Measurements from ENCODE around the gene EIF2D.
"Not testable (repeated sequence)": the region's sequence is repeated elsewhere in the genome, so short reads cannot be mapped to it uniquely, and the experiment has no call there.

Gene EIF2D

DNA sequence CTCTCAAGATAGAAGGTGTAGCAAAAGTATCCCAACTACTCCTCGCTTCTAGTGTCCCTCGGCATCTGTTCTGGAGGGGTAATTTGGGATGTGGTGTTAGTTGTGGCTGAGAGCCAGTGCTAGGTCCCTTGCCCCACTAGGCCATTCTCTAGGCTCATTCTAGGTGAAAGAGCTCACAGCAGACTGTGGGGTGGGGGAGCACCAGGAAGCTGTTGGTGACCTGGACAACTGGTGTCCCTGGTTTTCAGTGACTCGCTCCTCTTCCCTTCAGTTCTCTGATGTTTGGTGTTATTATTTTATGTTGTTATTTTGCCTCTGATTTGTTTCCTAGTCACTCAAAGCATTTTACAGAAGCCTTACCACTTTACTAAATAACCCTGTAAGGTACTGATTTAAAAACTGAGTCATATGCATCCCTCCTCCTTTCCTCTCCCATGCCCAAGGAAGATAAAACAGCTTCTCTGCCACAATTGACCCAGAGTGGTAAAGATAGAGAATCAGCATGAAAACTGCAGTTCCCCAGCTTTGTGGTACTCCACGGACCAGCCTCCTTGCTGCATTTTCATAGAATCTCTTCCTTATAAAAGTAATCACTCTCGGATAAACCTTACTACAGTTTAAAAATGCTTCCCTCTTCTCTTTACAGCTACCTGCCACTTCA, 37.1 kb upstream of the EIF2D start:
- Mint-ChIP-seq H3K4me1 (no peaks in the 10 kb centered on the region), H3K9me3 (no peaks in the 10 kb centered on the region), H3K27ac (no peak overlapping the region), H3K4me3 (no peak overlapping the region), H3K27me3 (no peaks in the 10 kb centered on the region), H3K36me3 (no peaks in the 10 kb centered on the region)
- ATAC-seq (ENCODE audit: low read depth): no peak
- DNase-seq (ENCODE audit: low spot score in 2 of 2): no peak

DNA sequence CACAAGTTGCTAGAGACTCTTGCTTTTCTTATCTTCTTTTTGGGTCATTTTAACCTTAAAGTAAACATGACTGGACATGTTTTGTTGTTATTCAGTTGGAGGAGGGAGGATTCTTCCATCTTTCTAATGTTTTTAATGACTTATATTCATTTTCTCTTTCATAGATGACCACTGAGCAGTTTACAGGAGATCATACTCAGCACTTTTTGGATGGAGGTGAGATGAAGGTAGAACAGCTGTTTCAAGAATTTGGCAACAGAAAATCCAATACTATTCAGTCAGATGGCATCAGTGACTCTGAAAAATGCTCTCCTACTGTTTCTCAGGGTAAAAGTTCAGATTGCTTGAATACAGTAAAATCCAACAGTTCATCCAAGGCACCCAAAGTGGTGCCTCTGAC, 35.0 kb upstream of the EIF2D start:
- H3K27me3 Mint-ChIP-seq: peaks cover 4% of the 10 kb centered on the region
- H3K27ac Mint-ChIP-seq: no peak overlapping the region
- DNase-seq (ENCODE audit: low spot score in 2 of 2) (no peak), ATAC-seq (ENCODE audit: low read depth) (no peak)
- no peak overlapping the region for H3K4me3 Mint-ChIP-seq
- no peaks in the 10 kb centered on the region for H3K36me3 Mint-ChIP-seq
- H3K4me1 Mint-ChIP-seq: no peaks in the 10 kb centered on the region
- H3K9me3 Mint-ChIP-seq: no peaks in the 10 kb centered on the region

DNA sequence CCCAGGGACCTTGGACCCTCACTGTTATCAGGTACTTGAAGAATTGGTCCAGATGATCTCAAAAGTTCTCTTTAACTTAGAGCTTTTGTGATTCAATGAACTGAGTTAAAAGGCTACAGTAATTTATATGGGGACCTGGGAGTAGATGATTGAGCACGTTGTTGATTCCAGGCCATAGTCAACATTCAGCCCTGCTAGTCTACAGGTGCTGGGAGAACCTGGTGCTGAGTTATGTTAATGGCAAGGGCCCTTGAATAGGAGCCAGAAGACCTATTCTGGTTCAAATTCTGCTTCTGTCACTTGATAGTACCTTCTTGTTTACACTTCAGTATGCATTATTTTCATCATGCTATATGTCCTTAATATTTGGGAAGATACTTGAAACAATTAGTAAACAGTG, 34.2 kb upstream of the EIF2D start:
- DNase-seq (ENCODE audit: low spot score in 2 of 2) (no peak), ATAC-seq (ENCODE audit: low read depth) (no peak)
- H3K27ac Mint-ChIP-seq: no peak overlapping the region
- H3K36me3 Mint-ChIP-seq: no peaks in the 10 kb centered on the region
- H3K4me1 Mint-ChIP-seq: no peaks in the 10 kb centered on the region
- H3K9me3 Mint-ChIP-seq: no peaks in the 10 kb centered on the region
- H3K27me3 Mint-ChIP-seq: peaks cover 4% of the 10 kb centered on the region
- H3K4me3 Mint-ChIP-seq: no peak overlapping the region

DNA sequence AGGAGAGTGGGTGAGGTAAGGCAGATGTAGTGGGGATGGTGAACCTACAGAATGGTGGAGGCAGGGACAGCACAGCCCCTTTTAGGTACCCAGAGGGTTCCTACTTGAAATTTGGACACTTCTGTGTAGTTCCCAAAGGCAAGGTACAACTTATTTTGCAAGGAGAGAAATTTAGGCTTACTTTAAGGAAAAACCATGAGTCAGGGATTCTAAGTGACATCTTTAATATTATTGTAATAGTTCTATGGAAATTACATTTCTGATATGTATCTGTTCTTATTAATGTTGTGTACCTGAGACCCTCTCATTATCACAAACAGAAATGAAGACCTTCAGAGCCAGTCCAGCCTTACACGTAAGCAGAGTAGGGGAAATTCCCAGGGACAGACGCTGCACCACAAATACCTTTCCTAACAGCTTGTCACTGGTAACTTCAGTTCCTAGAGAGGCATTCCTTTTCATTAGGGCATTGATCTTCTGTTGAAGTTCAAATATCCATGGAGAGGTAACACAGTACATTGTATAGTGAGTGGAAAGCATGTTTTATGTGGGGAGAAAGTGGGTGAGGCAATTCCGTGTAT, 30.9 kb upstream of the EIF2D start:
- Mint-ChIP-seq H3K36me3 (no peaks in the 10 kb centered on the region), H3K27me3 (peaks cover 4% of the 10 kb centered on the region), H3K4me1 (no peaks in the 10 kb centered on the region), H3K9me3 (no peaks in the 10 kb centered on the region), H3K27ac (no peak overlapping the region), H3K4me3 (no peak overlapping the region)
- no peak for ATAC-seq (ENCODE audit: low read depth)
- DNase-seq (ENCODE audit: low spot score in 2 of 2): no peak

DNA sequence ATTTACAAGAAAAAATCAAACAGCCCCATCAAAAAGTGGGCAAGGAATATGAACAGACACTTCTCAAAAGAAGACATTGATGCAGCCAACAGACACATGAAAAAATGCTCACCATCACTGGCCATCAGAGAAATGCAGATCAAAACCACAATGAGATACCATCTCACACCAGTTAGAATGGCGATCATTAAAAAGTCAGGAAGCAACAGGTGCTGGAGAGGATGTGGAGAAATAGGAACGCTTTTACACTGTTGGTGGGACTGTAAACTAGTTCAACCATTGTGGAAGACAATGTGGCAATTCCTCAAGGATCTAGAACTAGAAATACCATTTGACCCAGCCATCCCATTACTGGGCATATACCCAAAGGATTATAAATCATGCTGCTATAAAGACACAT, 29.8 kb upstream of the EIF2D start:
- not testable (repeated sequence) for ATAC-seq (ENCODE audit: low read depth); H3K36me3 Mint-ChIP-seq; H3K27me3 Mint-ChIP-seq; H3K27ac Mint-ChIP-seq; DNase-seq (ENCODE audit: low spot score in 2 of 2); H3K4me1 Mint-ChIP-seq; H3K4me3 Mint-ChIP-seq; H3K9me3 Mint-ChIP-seq

DNA sequence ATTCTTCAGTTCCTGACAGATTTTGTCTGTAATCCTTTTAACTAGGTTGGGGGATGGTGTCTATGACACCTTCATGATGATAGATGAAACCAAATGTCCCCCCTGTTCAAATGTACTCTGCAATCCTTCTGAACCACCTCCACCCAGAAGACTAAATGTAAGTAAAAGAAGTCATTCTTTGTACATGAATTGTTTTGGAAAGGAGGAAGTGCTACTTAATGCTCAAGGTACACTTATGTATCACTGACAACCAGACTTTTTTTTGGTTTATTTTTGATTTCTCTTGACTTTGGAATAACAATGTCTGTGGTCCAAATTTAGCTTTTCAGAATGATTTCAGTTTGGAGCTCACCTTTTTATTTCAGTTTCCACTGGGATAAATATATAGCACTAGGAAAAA, 25.3 kb upstream of the EIF2D start:
- no peak overlapping the region for H3K27ac Mint-ChIP-seq
- no peak overlapping the region for H3K4me3 Mint-ChIP-seq
- no peak for ATAC-seq (ENCODE audit: low read depth)
- no peaks in the 10 kb centered on the region for H3K9me3 Mint-ChIP-seq
- no peaks in the 10 kb centered on the region for H3K36me3 Mint-ChIP-seq
- peaks cover 2% of the 10 kb centered on the region for H3K27me3 Mint-ChIP-seq
- no peak for DNase-seq (ENCODE audit: low spot score in 2 of 2)
- peaks cover 6% of the 10 kb centered on the region for H3K4me1 Mint-ChIP-seq

DNA sequence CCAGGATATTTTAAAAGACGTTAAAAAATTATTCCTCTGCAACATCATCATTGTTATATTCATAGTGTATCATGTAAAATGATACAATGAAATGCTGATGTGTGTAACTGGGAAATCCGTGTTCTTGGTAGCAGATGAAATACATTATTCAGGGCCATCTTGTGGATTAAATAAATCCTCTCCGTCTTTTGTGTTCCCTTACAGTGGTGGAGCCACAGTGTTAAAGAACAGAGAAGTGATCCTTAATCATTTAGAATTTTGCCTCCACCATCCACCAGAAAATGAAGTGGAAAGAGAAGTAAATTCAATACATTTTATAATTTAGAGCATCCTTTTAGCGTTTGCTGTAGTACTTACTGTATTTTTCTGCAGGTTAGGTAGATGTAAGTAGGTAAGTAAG, 24.4 kb upstream of the EIF2D start:
- peaks cover 6% of the 10 kb centered on the region for H3K4me1 Mint-ChIP-seq
- no peak overlapping the region for H3K4me3 Mint-ChIP-seq
- H3K36me3 Mint-ChIP-seq: no peaks in the 10 kb centered on the region
- no peak for ATAC-seq (ENCODE audit: low read depth)
- H3K9me3 Mint-ChIP-seq: no peaks in the 10 kb centered on the region
- H3K27ac Mint-ChIP-seq: no peak overlapping the region
- no peak for DNase-seq (ENCODE audit: low spot score in 2 of 2)
- no peaks in the 10 kb centered on the region for H3K27me3 Mint-ChIP-seq

DNA sequence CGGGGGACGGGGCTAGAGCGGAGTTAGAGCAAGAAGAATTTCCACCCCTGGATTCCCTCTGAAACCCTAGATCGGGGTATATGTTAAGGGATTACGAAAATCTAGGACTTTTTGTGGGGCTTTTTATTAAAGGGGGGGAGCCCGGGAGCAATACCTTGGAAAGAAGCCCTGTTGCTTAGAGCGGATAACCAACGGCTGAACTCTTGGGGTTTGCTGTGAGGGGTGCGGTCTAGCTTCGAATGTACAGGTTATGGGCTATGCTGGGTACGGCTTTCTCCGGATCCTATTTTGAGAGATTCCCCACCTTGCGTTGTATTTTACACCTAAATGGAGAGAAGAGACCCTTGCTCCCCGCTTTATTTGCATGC, 23.7 kb upstream of the EIF2D start:
- Mint-ChIP-seq H3K27me3 (no peaks in the 10 kb centered on the region), H3K4me1 (peaks cover 6% of the 10 kb centered on the region), H3K36me3 (no peaks in the 10 kb centered on the region)

DNA sequence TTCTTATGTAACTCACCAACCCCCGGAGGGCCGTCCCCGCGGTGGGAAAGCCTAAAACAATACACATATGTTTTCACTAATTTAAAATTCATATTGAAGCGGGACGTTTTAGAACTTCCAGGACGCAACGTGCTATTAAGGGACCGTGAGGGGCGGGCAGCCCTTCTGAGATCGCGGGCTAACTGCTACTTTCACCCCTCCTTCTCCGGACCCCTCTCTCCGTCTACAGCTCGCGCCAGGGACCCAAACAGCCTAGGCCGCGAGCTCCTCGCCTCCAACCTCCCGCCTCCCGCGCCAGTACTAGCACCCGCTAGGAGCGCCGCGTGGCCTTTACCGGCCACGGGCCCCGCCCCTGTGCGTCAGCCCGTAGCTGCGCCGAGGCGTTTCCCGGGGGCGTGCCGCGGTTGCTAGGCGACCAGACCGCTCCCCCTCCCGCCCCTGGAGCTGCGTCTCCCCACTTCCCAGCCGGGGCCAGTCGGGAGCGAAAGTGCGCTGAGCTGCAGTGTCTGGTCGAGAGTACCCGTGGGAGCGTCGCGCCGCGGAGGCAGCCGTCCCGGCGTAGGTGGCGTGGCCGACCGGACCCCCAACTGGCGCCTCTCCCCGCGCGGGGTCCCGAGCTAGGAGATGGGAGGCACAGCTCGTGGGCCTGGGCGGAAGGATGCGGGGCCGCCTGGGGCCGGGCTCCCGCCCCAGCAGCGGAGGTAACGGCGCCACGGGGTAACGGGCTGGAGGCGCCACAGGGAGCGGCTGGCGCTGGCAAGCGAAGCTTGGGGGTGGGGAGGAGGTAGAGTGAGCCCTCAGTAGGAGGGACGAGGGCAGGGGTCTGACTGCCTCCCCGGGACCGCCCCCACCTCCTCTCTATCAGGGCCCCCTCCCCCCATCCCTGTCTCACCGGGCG, 23.1 kb upstream of the EIF2D start, which contains the start of gene DYRK3:
Gene DYRK3 (plus strand): TSS at position 457 of the 898 bp plus-strand sequence. CDS start 168 bp downstream, at position 625.
- Mint-ChIP-seq H3K27me3 (no peaks in the 10 kb centered on the region), H3K9me3 (no peaks in the 10 kb centered on the region), H3K4me3 (peak within 1 kb of the TSS; percentile 86), H3K4me1 (peaks cover 6% of the 10 kb centered on the region), H3K27ac (peak within 1 kb of the TSS; percentile 89), H3K36me3 (no peaks in the 10 kb centered on the region)
- DNase-seq (ENCODE audit: low spot score in 2 of 2) (peak; percentile 74 to 77), ATAC-seq (ENCODE audit: low read depth) (peak; percentile 92)

More for the DNA sequence above, 23.7 kb upstream of the EIF2D start:
- DNase-seq (ENCODE audit: low spot score in 2 of 2) (no peak), ATAC-seq (ENCODE audit: low read depth) (no peak)
- Mint-ChIP-seq H3K9me3 (no peaks in the 10 kb centered on the region), H3K4me3 (peak overlapping the region; percentile 34), H3K27ac (peak overlapping the region; percentile 89)

DNA sequence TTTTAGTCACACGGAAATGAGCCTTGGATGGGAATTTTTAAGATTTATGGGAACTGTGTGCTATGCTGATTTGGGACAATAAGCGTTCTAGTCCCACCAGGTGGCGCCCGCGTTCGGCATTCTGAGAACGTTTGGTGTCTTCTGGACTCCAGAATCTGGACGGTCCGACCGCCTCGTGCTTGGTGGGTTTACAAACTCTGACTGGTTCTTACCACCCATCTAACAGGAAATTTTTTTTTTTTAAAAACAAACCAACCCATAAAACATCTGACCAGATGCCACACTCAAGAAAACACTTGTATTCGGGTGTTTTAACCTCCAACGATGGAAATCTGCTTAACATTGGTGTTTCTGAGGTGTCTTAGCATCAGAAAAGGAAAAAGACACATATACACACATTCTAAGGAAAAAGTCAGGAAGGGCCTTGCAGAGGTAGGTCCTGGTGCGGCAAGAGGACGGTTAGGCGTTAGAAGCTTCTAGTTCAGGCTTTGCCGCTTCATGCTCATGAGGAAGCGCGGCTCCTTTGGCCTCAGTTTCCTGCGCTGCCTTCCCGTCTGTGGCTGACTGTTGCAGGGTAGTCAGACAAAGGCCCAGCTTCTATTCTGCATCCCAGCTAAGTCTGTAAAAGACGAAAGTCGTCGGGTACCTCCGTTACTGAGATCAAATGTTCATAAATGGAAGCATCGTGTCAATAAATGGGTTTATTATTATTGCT, 22.3 kb upstream of the EIF2D start:
- peak; percentile 65 to 70 for DNase-seq (ENCODE audit: low spot score in 2 of 2)
- peak overlapping the region; percentile 86 for H3K4me3 Mint-ChIP-seq
- ATAC-seq (ENCODE audit: low read depth): no peak
- no peaks in the 10 kb centered on the region for H3K27me3 Mint-ChIP-seq
- H3K27ac Mint-ChIP-seq: peak overlapping the region; percentile 89
- H3K36me3 Mint-ChIP-seq: no peaks in the 10 kb centered on the region
- H3K9me3 Mint-ChIP-seq: no peaks in the 10 kb centered on the region
- H3K4me1 Mint-ChIP-seq: peaks cover 6% of the 10 kb centered on the region

DNA sequence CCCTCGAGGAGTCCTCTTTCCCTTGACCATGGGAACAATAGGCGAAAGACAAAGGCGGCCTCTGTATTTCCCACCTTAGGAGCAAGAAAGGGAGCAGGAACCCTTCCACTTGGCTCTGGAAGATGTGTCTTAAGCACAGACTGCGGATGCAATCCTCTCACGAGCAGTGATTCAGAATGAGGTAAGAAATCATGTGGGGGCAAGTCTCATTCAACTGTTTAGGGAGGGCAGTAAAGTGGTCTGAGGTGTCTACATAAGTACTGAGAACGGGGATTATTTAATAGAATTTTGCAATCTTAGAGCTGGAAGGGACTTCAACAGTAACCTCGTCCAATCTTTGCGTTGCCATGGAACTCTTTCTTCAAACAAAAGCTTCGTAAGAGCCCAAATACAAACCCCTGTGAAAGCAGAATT, 21.4 kb upstream of the EIF2D start:
- Mint-ChIP-seq H3K9me3 (no peaks in the 10 kb centered on the region), H3K36me3 (no peaks in the 10 kb centered on the region), H3K4me1 (peaks cover 6% of the 10 kb centered on the region), H3K27ac (no peak overlapping the region), H3K27me3 (no peaks in the 10 kb centered on the region), H3K4me3 (no peak overlapping the region)
- DNase-seq (ENCODE audit: low spot score in 2 of 2) (no peak), ATAC-seq (ENCODE audit: low read depth) (no peak)

DNA sequence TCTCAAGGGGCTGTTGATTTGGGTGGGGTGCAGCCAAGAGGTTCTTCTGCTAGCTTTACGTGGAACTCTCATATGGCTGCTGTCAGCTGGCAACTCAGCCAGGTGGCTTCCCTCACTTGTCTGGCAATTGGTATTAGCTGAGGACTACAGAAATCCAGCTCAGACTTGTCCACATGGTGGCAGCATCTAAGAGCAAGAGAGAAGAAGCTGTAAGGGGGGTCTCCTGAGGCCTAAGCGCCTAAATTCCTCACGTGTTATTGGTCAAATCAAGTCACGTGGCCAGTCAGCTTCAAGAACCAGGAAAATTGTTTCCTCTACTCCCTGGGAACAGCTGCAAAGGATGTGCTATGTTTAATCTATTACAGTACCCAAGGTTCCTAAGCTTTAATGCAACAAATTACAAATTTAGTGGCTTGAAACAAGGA, 18.8 kb upstream of the EIF2D start:
- Mint-ChIP-seq H3K4me3 (no peak overlapping the region), H3K27me3 (peaks cover 4% of the 10 kb centered on the region)

DNA sequence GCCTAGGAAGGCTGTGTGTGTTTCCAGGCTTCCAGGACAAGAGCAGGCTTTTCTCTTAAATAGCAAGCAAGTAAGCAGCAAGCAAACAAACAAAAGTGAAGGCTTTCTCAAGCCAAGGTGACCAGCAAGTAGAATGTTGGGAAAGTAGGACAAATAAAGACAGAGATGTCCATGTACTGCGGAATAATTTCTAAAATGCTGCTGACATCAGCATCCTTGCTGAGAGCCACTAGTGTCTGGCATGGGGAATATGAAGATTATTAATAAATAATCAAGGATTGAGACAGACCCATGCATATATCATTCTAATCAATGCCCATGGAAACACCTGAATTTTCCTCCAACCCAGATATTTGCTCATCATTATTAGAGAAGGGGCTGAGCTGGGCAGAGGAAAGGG, 16.7 kb upstream of the EIF2D start:
- Mint-ChIP-seq H3K4me3 (no peak overlapping the region), H3K36me3 (peaks cover 2% of the 10 kb centered on the region), H3K4me1 (no peaks in the 10 kb centered on the region), H3K9me3 (no peaks in the 10 kb centered on the region), H3K27ac (no peak overlapping the region), H3K27me3 (peaks cover 7% of the 10 kb centered on the region)
- no peak for DNase-seq (ENCODE audit: low spot score in 2 of 2)
- no peak for ATAC-seq (ENCODE audit: low read depth)

More for the DNA sequence above, 18.8 kb upstream of the EIF2D start:
- Mint-ChIP-seq H3K27ac (no peak overlapping the region), H3K36me3 (peaks cover 2% of the 10 kb centered on the region), H3K4me1 (peaks cover 6% of the 10 kb centered on the region), H3K9me3 (no peaks in the 10 kb centered on the region)
- DNase-seq (ENCODE audit: low spot score in 2 of 2) (peak in 1 of 2 donors; percentile 44), ATAC-seq (ENCODE audit: low read depth) (peak; percentile 33)

DNA sequence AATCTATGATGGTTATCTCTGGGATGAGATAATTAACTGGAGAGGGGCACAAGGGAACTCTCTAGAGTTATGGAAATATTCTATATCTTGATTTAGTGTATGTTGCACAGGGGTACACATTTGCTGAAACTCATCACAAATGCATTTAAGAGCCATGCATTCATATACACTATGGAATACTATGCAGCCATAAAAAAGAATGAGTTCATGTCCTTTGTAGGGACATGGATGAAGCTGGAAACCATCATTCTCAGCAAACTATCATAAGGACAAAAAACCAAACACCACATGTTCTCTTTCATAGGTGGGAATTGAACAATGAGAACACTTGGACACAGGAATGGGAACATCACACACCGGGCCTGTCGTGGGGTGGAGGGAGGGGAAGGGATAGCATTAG, 14.1 kb upstream of the EIF2D start:
- ATAC-seq (ENCODE audit: low read depth); H3K36me3 Mint-ChIP-seq; H3K9me3 Mint-ChIP-seq; H3K4me1 Mint-ChIP-seq; H3K4me3 Mint-ChIP-seq; H3K27me3 Mint-ChIP-seq; DNase-seq (ENCODE audit: low spot score in 2 of 2); H3K27ac Mint-ChIP-seq: not testable (repeated sequence)

Measured in memory B cell (primary cell).